Measurements from ENCODE around the gene PLCL1. TPM values are rescaled to one million over a fixed set of nuclear protein-coding genes. Genes with fewer than 3 reads are reported as not detected.
"Not testable (repeated sequence)": the region's sequence is repeated elsewhere in the genome, so short reads cannot be mapped to it uniquely, and the experiment has no call there.

Gene PLCL1
- total RNA-seq, 1 experiment from 2014 or later = 0.07 TPM

- ChIA-PET POLR2A (no interaction called here), CTCF (no interaction called here)
- no peak for ATAC-seq
- DNase-seq (ENCODE audit: low spot score) = no peak
- Mint-ChIP-seq H3K27ac (no peak overlapping the region), H3K9me3 (peaks cover 6% of the 10 kb centered on the region; the same call in 1 of the 2 replicates), H3K4me3 (no peak overlapping the region), H3K36me3 (no peaks in the 10 kb centered on the region), H3K27me3 (ENCODE audit: low read depth) (no peaks in the 10 kb centered on the region), H3K4me1 (peaks cover 11% of the 10 kb centered on the region)
- TF ChIP-seq, protein P1, sequence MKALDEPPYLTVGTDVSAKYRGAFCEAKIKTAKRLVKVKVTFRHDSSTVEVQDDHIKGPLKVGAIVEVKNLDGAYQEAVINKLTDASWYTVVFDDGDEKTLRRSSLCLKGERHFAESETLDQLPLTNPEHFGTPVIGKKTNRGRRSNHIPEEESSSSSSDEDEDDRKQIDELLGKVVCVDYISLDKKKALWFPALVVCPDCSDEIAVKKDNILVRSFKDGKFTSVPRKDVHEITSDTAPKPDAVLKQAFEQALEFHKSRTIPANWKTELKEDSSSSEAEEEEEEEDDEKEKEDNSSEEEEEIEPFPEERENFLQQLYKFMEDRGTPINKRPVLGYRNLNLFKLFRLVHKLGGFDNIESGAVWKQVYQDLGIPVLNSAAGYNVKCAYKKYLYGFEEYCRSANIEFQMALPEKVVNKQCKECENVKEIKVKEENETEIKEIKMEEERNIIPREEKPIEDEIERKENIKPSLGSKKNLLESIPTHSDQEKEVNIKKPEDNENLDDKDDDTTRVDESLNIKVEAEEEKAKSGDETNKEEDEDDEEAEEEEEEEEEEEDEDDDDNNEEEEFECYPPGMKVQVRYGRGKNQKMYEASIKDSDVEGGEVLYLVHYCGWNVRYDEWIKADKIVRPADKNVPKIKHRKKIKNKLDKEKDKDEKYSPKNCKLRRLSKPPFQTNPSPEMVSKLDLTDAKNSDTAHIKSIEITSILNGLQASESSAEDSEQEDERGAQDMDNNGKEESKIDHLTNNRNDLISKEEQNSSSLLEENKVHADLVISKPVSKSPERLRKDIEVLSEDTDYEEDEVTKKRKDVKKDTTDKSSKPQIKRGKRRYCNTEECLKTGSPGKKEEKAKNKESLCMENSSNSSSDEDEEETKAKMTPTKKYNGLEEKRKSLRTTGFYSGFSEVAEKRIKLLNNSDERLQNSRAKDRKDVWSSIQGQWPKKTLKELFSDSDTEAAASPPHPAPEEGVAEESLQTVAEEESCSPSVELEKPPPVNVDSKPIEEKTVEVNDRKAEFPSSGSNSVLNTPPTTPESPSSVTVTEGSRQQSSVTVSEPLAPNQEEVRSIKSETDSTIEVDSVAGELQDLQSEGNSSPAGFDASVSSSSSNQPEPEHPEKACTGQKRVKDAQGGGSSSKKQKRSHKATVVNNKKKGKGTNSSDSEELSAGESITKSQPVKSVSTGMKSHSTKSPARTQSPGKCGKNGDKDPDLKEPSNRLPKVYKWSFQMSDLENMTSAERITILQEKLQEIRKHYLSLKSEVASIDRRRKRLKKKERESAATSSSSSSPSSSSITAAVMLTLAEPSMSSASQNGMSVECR (CRISPR knock-in tag; IDR thresholded peaks at IDR 0.05; ENCODE audit: borderline replicate concordance) = no peak
- TF ChIP-seq GABPB1 (CRISPR knock-in tag; IDR thresholded peaks at IDR 0.05) (no peak), NR2C2 (CRISPR knock-in tag; IDR thresholded peaks at IDR 0.05) (no peak), NFE2L1 (CRISPR knock-in tag; IDR thresholded peaks at IDR 0.05) (no peak), SP1 (CRISPR knock-in tag; conservative IDR thresholded peaks at IDR 0.05) (no peak), ETV6 (CRISPR knock-in tag; IDR thresholded peaks at IDR 0.05) (no peak), TCF7 (CRISPR knock-in tag; IDR thresholded peaks at IDR 0.05; ENCODE audit: low read depth) (no peak)
- TF ChIP-seq, protein P2, sequence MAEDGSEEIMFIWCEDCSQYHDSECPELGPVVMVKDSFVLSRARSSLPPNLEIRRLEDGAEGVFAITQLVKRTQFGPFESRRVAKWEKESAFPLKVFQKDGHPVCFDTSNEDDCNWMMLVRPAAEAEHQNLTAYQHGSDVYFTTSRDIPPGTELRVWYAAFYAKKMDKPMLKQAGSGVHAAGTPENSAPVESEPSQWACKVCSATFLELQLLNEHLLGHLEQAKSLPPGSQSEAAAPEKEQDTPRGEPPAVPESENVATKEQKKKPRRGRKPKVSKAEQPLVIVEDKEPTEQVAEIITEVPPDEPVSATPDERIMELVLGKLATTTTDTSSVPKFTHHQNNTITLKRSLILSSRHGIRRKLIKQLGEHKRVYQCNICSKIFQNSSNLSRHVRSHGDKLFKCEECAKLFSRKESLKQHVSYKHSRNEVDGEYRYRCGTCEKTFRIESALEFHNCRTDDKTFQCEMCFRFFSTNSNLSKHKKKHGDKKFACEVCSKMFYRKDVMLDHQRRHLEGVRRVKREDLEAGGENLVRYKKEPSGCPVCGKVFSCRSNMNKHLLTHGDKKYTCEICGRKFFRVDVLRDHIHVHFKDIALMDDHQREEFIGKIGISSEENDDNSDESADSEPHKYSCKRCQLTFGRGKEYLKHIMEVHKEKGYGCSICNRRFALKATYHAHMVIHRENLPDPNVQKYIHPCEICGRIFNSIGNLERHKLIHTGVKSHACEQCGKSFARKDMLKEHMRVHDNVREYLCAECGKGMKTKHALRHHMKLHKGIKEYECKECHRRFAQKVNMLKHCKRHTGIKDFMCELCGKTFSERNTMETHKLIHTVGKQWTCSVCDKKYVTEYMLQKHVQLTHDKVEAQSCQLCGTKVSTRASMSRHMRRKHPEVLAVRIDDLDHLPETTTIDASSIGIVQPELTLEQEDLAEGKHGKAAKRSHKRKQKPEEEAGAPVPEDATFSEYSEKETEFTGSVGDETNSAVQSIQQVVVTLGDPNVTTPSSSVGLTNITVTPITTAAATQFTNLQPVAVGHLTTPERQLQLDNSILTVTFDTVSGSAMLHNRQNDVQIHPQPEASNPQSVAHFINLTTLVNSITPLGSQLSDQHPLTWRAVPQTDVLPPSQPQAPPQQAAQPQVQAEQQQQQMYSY (CRISPR knock-in tag; IDR thresholded peaks at IDR 0.05) = no peak
- TF ChIP-seq, protein P3, sequence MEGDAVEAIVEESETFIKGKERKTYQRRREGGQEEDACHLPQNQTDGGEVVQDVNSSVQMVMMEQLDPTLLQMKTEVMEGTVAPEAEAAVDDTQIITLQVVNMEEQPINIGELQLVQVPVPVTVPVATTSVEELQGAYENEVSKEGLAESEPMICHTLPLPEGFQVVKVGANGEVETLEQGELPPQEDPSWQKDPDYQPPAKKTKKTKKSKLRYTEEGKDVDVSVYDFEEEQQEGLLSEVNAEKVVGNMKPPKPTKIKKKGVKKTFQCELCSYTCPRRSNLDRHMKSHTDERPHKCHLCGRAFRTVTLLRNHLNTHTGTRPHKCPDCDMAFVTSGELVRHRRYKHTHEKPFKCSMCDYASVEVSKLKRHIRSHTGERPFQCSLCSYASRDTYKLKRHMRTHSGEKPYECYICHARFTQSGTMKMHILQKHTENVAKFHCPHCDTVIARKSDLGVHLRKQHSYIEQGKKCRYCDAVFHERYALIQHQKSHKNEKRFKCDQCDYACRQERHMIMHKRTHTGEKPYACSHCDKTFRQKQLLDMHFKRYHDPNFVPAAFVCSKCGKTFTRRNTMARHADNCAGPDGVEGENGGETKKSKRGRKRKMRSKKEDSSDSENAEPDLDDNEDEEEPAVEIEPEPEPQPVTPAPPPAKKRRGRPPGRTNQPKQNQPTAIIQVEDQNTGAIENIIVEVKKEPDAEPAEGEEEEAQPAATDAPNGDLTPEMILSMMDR (IDR thresholded peaks at IDR 0.05) = no peak
- TF ChIP-seq, protein P4, sequence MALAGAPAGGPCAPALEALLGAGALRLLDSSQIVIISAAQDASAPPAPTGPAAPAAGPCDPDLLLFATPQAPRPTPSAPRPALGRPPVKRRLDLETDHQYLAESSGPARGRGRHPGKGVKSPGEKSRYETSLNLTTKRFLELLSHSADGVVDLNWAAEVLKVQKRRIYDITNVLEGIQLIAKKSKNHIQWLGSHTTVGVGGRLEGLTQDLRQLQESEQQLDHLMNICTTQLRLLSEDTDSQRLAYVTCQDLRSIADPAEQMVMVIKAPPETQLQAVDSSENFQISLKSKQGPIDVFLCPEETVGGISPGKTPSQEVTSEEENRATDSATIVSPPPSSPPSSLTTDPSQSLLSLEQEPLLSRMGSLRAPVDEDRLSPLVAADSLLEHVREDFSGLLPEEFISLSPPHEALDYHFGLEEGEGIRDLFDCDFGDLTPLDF (CRISPR knock-in tag; IDR thresholded peaks at IDR 0.05) = no peak
Observed at GRCh38 chr2:197827618-197828017, 23.2 kb downstream of the PLCL1 start.

GRCh38 chr2:197828464-197829135 lies 24.2 kb downstream of the PLCL1 start:
- POLR2A ChIA-PET = no interaction called here
- Mint-ChIP-seq H3K27me3 (ENCODE audit: low read depth) (no peaks in the 10 kb centered on the region), H3K4me1 (peaks cover 11% of the 10 kb centered on the region), H3K27ac (no peak overlapping the region), H3K4me3 (no peak overlapping the region), H3K9me3 (peaks cover 6% of the 10 kb centered on the region; the same call in 1 of the 2 replicates), H3K36me3 (no peaks in the 10 kb centered on the region)
- ATAC-seq (no peak), DNase-seq (ENCODE audit: low spot score) (no peak)
- CTCF ChIA-PET = no interaction called here
- no peak for TF ChIP-seq RELA (CRISPR knock-in tag; IDR thresholded peaks at IDR 0.05; ENCODE audit: borderline replicate concordance)
- TF ChIP-seq ZNF423 (CRISPR knock-in tag; IDR thresholded peaks at IDR 0.05) = no peak
- no peak for TF ChIP-seq ZNF416 (CRISPR knock-in tag; IDR thresholded peaks at IDR 0.05)
- no peak for TF ChIP-seq SMAD3 (CRISPR knock-in tag; IDR thresholded peaks at IDR 0.05; ENCODE audit: borderline replicate concordance)

- H3K4me3 Mint-ChIP-seq; H3K9me3 Mint-ChIP-seq; CTCF ChIA-PET; POLR2A ChIA-PET; H3K36me3 Mint-ChIP-seq; ATAC-seq; H3K27ac Mint-ChIP-seq; H3K27me3 Mint-ChIP-seq (ENCODE audit: low read depth); DNase-seq (ENCODE audit: low spot score); H3K4me1 Mint-ChIP-seq: not testable (repeated sequence)
Observed at GRCh38 chr2:197834771-197835170, 30.4 kb downstream of the PLCL1 start.

Measured in WTC11 (cell line).